ENCODE results near the gene CIC. TPM values are rescaled to one million over a fixed set of nuclear protein-coding genes. Genes with fewer than 3 reads are reported as not detected.

Gene CIC
- total and polyA plus RNA-seq, 9 of the 15 experiments (the other 6 are each of a cell fraction or from before 2014, with no cell fraction given) = 0.07 to 44.7 (median 8.6) TPM

- no peak for TF ChIP-seq NUFIP1 (IDR thresholded peaks at IDR 0.05; ENCODE audit: partially characterized antibody)
- TF ChIP-seq JUNB (CRISPR knock-in tag; conservative IDR thresholded peaks at IDR 0.05) = no peak
- 0 out of 3 replicates have a peak, but pooled peaks of 1 of the 2 experiments have one; percentile 14 for TF ChIP-seq CBX3 (IDR thresholded peaks at IDR 0.05; ENCODE audit: borderline replicate concordance in 1 of 2, low read length in 2 of 2)
- TF ChIP-seq FOXO4 (CRISPR knock-in tag; IDR thresholded peaks at IDR 0.05) = no peak
- TF ChIP-seq SMARCB1 (IDR thresholded peaks at IDR 0.05; ENCODE audit: insufficient read length, low read depth) = no peak
- no peak for TF ChIP-seq MEF2D (tag; conservative IDR thresholded peaks at IDR 0.05; ENCODE audit: low read depth)
- TF ChIP-seq, protein P1, sequence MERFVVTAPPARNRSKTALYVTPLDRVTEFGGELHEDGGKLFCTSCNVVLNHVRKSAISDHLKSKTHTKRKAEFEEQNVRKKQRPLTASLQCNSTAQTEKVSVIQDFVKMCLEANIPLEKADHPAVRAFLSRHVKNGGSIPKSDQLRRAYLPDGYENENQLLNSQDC (CRISPR knock-in tag; IDR thresholded peaks at IDR 0.05) = no peak
- TF ChIP-seq, protein P2, sequence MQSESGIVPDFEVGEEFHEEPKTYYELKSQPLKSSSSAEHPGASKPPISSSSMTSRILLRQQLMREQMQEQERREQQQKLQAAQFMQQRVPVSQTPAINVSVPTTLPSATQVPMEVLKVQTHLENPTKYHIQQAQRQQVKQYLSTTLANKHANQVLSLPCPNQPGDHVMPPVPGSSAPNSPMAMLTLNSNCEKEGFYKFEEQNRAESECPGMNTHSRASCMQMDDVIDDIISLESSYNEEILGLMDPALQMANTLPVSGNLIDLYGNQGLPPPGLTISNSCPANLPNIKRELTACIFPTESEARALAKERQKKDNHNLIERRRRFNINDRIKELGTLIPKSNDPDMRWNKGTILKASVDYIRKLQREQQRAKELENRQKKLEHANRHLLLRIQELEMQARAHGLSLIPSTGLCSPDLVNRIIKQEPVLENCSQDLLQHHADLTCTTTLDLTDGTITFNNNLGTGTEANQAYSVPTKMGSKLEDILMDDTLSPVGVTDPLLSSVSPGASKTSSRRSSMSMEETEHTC (IDR thresholded peaks at IDR 0.05) = no peak
- no peak for TF ChIP-seq CBX5 (IDR thresholded peaks at IDR 0.05; ENCODE audit: borderline replicate concordance, low read depth)
- no peak; the same call in 1 of the 2 replicates for TF ChIP-seq ZNF592 (IDR thresholded peaks at IDR 0.05)
- TF ChIP-seq ZNF165 (CRISPR knock-in tag; IDR thresholded peaks at IDR 0.05; ENCODE audit: borderline replicate concordance) = no peak
- TF ChIP-seq ZFP30 (CRISPR knock-in tag; IDR thresholded peaks at IDR 0.05; ENCODE audit: borderline replicate concordance) = no peak
- no peak for TF ChIP-seq NCOA4 (IDR thresholded peaks at IDR 0.05; ENCODE audit: partially characterized antibody)
- peak; percentile 97 for TF ChIP-seq PKNOX1 (IDR thresholded peaks at IDR 0.05)
- no peak for TF ChIP-seq DIDO1 (tag; IDR thresholded peaks at IDR 0.05; ENCODE audit: low read depth)
- no peak for TF ChIP-seq ZBTB1 (CRISPR knock-in tag; IDR thresholded peaks at IDR 0.05; ENCODE audit: borderline replicate concordance, low read depth)
- no peak for TF ChIP-seq ZSCAN32 (CRISPR knock-in tag; IDR thresholded peaks at IDR 0.05)
- TF ChIP-seq CREM (IDR thresholded peaks at IDR 0.05; ENCODE audit: low read depth) = 0 out of 2 replicates have a peak, but pooled peaks have one; percentile 26
- no peak for TF ChIP-seq NCOA1 (IDR thresholded peaks at IDR 0.05; ENCODE audit: low read depth)
- TF ChIP-seq HMBOX1 (IDR thresholded peaks at IDR 0.05) = peak; percentile 94
Measured at GRCh38 chr19:42229855-42230351, 39.1 kb upstream of the CIC start (continued).
